HEK293 (cell line): Measurements from ENCODE around the gene CHID1.

Experiments used
- CTCF ChIA-PET: fragments of 350-600 bp; formaldehyde crosslinking; extraction: SDS; loops from one replicate; lab custom pipeline; 2021; ENCODE audit warnings: antibody characterized with exemption; lab: Yijun Ruan, JAX
- POLR2A ChIA-PET: fragments of 300-600 bp; formaldehyde crosslinking; extraction: SDS; loops from one replicate; lab custom pipeline; 2020; ENCODE audit warnings: antibody characterized with exemption, inconsistent platforms; lab: Yijun Ruan, JAX
- H3K27ac ChIP-seq: fragments of 200-500 bp; sonication (Bioruptor generic); 2 replicates; pipeline ENCODE4 v1.5.1; 2014; ENCODE audit warnings: low read depth, low read length, control low read depth, inconsistent platforms; ENCODE audit errors: extremely low read depth
- H3K36me3 ChIP-seq, 2 experiments: fragments of 200-500 bp in 1 of 2; sonication (Bioruptor generic) in 1 of 2; 1 replicate in 1 of 2; 2 replicates in 1 of 2; pipeline ENCODE4 v1.5.1; 2014 to 2017; ENCODE audit warnings: inconsistent platforms in 2 of 2, low read length in 2 of 2; ENCODE audit not compliant: control insufficient read depth in 2 of 2, insufficient read depth in 1 of 2
- H3K4me1 ChIP-seq: fragments of 200-500 bp; sonication (Bioruptor generic); 2 replicates; pipeline ENCODE4 v1.5.1; 2014; ENCODE audit warnings: mild to moderate bottlenecking, low read length, inconsistent platforms; ENCODE audit not compliant: control insufficient read depth, insufficient read depth
- H3K4me3 ChIP-seq: 2 replicates; pipeline ENCODE4 v1.5.1; 2011; ENCODE audit warnings: low read depth, mild to moderate bottlenecking, control low read depth, low read length, moderate library complexity
- H3K9me3 ChIP-seq: fragments of 200-500 bp; sonication (Bioruptor generic); 2 replicates; pipeline ENCODE4 v1.5.1; 2014; ENCODE audit warnings: low read depth, low read length, inconsistent platforms; ENCODE audit not compliant: control insufficient read depth, insufficient read depth
- GFI1B ChIP-seq: fragments of 450-650 bp; formaldehyde crosslinking; IDR thresholded peaks from 2 replicates; pipeline ENCODE4 v1.5.1; 2016; ENCODE audit warnings: missing biosample characterization, missing genetic modification characterization
- KLF16 ChIP-seq: fragments of 450-650 bp; formaldehyde crosslinking; IDR thresholded peaks from 2 replicates; pipeline ENCODE4 v1.5.1; 2017; ENCODE audit warnings: missing biosample characterization, missing genetic modification characterization
- KLF9 ChIP-seq: fragments of 450-650 bp; formaldehyde crosslinking; IDR thresholded peaks from 2 replicates; pipeline ENCODE4 v1.5.1; 2016; ENCODE audit warnings: missing biosample characterization, missing genetic modification characterization, low read depth
- PATZ1 ChIP-seq: fragments of 450-650 bp; formaldehyde crosslinking; IDR thresholded peaks from 2 replicates; pipeline ENCODE4 v1.5.1; 2016; ENCODE audit warnings: missing biosample characterization, missing genetic modification characterization
- PRDM1 ChIP-seq: fragments of 450-650 bp; formaldehyde crosslinking; IDR thresholded peaks from 2 replicates; pipeline ENCODE4; 2016; ENCODE audit warnings: missing biosample characterization, missing genetic modification characterization
- PRDM4 ChIP-seq: fragments of 450-650 bp; formaldehyde crosslinking; IDR thresholded peaks from 2 replicates; pipeline ENCODE4 v1.5.1; 2017; ENCODE audit warnings: missing biosample characterization, missing genetic modification characterization
- RBAK ChIP-seq: fragments of 450-650 bp; formaldehyde crosslinking; IDR thresholded peaks from 2 replicates; pipeline ENCODE4 v1.5.1; 2016; ENCODE audit warnings: missing biosample characterization, missing genetic modification characterization
- ZEB2 ChIP-seq: fragments of 450-650 bp; formaldehyde crosslinking; IDR thresholded peaks from 2 replicates; pipeline ENCODE4 v1.5.1; 2016; ENCODE audit warnings: missing biosample characterization, missing genetic modification characterization
- ZNF140 ChIP-seq: fragments of 450-650 bp; formaldehyde crosslinking; IDR thresholded peaks from 2 replicates; pipeline ENCODE4 v1.5.1; 2016; ENCODE audit warnings: missing biosample characterization, missing genetic modification characterization
- ZNF202 ChIP-seq: fragments of 450-650 bp; formaldehyde crosslinking; IDR thresholded peaks from 2 replicates; pipeline ENCODE4 v1.5.1; 2016; ENCODE audit warnings: missing biosample characterization, missing genetic modification characterization, borderline replicate concordance
- ZNF23 ChIP-seq: fragments of 450-650 bp; formaldehyde crosslinking; IDR thresholded peaks from 2 replicates; pipeline ENCODE4 v1.5.1; 2016; ENCODE audit warnings: missing biosample characterization, missing genetic modification characterization, borderline replicate concordance
- ZNF280C ChIP-seq: fragments of 450-650 bp; formaldehyde crosslinking; IDR thresholded peaks from 2 replicates; pipeline ENCODE4 v1.5.1; 2016; ENCODE audit warnings: missing biosample characterization, missing genetic modification characterization
- ZNF292 ChIP-seq: fragments of 450-650 bp; formaldehyde crosslinking; IDR thresholded peaks from 2 replicates; pipeline ENCODE4 v1.5.1; 2016; ENCODE audit warnings: low read depth, missing biosample characterization, missing genetic modification characterization, borderline replicate concordance
- ZNF391 ChIP-seq: fragments of 450-650 bp; formaldehyde crosslinking; IDR thresholded peaks from 2 replicates; pipeline ENCODE4 v1.5.1; 2016; ENCODE audit warnings: low read depth, missing biosample characterization, missing genetic modification characterization, borderline replicate concordance
- ZNF449 ChIP-seq: fragments of 450-650 bp; formaldehyde crosslinking; IDR thresholded peaks from 2 replicates; pipeline ENCODE4 v1.5.1; 2017; ENCODE audit warnings: missing biosample characterization, mild to moderate bottlenecking, missing genetic modification characterization, moderate library complexity
- ZNF544 ChIP-seq: fragments of 450-650 bp; formaldehyde crosslinking; IDR thresholded peaks from 2 replicates; pipeline ENCODE4 v1.5.0; 2017; ENCODE audit warnings: missing biosample characterization, missing genetic modification characterization
- ZNF580 ChIP-seq: fragments of 450-650 bp; formaldehyde crosslinking; IDR thresholded peaks from 2 replicates; pipeline ENCODE4 v1.5.1; 2016; ENCODE audit warnings: missing biosample characterization, missing genetic modification characterization
- ZNF785 ChIP-seq: fragments of 450-650 bp; formaldehyde crosslinking; IDR thresholded peaks from 2 replicates; pipeline ENCODE4 v1.5.1; 2016; ENCODE audit warnings: missing biosample characterization, missing genetic modification characterization
- ZNF837 ChIP-seq: fragments of 450-650 bp; formaldehyde crosslinking; IDR thresholded peaks from 2 replicates; pipeline ENCODE4 v1.5.1; 2016; ENCODE audit warnings: missing biosample characterization, missing genetic modification characterization

The CHID1 gene

GRCh38 chr11:888310-889212, 22.0 kb downstream of the CHID1 start:
- H3K36me3 ChIP-seq, result peaks cover 0 to 73% of the 10 kb centered on the region in 2 experiments; a peak in 1 of 3 replicates
- TF ChIP-seq ZNF280C (tag by site-specific recombination) (no peak), ZNF785 (no peak), ZNF544 (tag by site-specific recombination) (no peak), RBAK (tag by site-specific recombination) (no peak), ZNF140 (no peak)
- TF ChIP-seq, all 188 proteins: peak for 0
- Histone ChIP-seq H3K9me3 (no peaks in the 10 kb centered on the region), H3K4me1 (no peaks in the 10 kb centered on the region), H3K27ac (no peak overlapping the region), H3K4me3 (no peak overlapping the region)
- CTCF ChIA-PET, result no interaction called here
- POLR2A ChIA-PET, result interaction anchor here (0.7 kb wide), 1 partner anchor 22 kb away, joined by 3 read pairs; the partner anchor contains the start of gene CHID1

GRCh38 chr11:887589-887988, 23.0 kb downstream of the CHID1 start:
- H3K27ac ChIP-seq, result no peak overlapping the region
- ChIA-PET POLR2A (interaction anchor here (1.7 kb wide), 1 partner anchor 8 kb away, joined by 4 read pairs; no protein-coding TSS in a partner anchor), CTCF (no interaction called here)
- H3K4me3 ChIP-seq, result no peak overlapping the region
- TF ChIP-seq KLF16 (no peak), ZNF23 (tag by site-specific recombination) (no peak), PRDM4 (tag by site-specific recombination) (no peak), ZEB2 (tag by site-specific recombination) (no peak), PATZ1 (tag by site-specific recombination) (no peak), GFI1B (tag by site-specific recombination) (no peak), ZNF837 (tag by site-specific recombination) (no peak), ZNF292 (no peak), ZNF449 (tag by site-specific recombination) (no peak), ZNF391 (no peak), ZNF580 (tag by site-specific recombination) (no peak), KLF9 (tag by site-specific recombination) (no peak), PRDM1 (no peak), ZNF202 (tag by site-specific recombination) (no peak)
- no peaks in the 10 kb centered on the region for H3K9me3 ChIP-seq
- no peaks in the 10 kb centered on the region for H3K4me1 ChIP-seq
- peaks cover 0 to 81% of the 10 kb centered on the region in 2 experiments; a peak in 1 of 3 replicates for H3K36me3 ChIP-seq
